CD14-positive monocyte (primary cell): Measurements from ENCODE around the gene STMND1. TPM values are rescaled to one million over a fixed set of nuclear protein-coding genes. Genes with fewer than 3 reads are reported as not detected.

Source experiments
- DNase-seq, 3 donors: peaks; one replicate each; pipeline ENCODE4 v3.0.0-alpha.2; 2011 to 2022
- H2AFZ ChIP-seq: 2 replicates; pipeline ENCODE4 v1.6.0; 2012; ENCODE audit warnings: mild to moderate bottlenecking, low read depth, low read length, inconsistent platforms; ENCODE audit not compliant: insufficient read depth, poor library complexity, severe bottlenecking
- H3K27ac ChIP-seq, 2 donors: 1 replicate in 1 of 2; 2 replicates in 1 of 2; pipeline ENCODE4 v1.5.1; 2012 to 2013; ENCODE audit warnings: low read length in 2 of 2, control low read depth in 1 of 2, inconsistent platforms in 1 of 2, low read depth in 1 of 2, mild to moderate bottlenecking in 1 of 2
- H3K27me3 ChIP-seq, 2 donors: one replicate each; pipeline versions ENCODE4 v1.6.0 to v1.6.1; 2011 to 2013; ENCODE audit warnings: low read length in 2 of 2; ENCODE audit not compliant: control insufficient read depth in 2 of 2, insufficient read depth in 2 of 2
- H3K36me3 ChIP-seq, 2 donors: replicated peaks in 1 of 2; 1 replicate in 1 of 2; 2 replicates in 1 of 2; pipeline versions ENCODE4 v1.5.1 to v1.6.1; 2012 to 2013; ENCODE audit warnings: low read length in 2 of 2, control low read depth in 1 of 2, inconsistent platforms in 1 of 2, mild to moderate bottlenecking in 1 of 2; ENCODE audit not compliant: insufficient read depth in 2 of 2, control insufficient read depth in 1 of 2
- H3K4me1 ChIP-seq, 2 donors: 1 replicate in 1 of 2; 2 replicates in 1 of 2; pipeline versions ENCODE4 v1.5.1 to v1.6.1; 2012 to 2013; ENCODE audit warnings: low read length in 2 of 2, control low read depth in 1 of 2, inconsistent platforms in 1 of 2, mild to moderate bottlenecking in 1 of 2, moderate library complexity in 1 of 2; ENCODE audit not compliant: insufficient read depth in 2 of 2, control insufficient read depth in 1 of 2
- H3K4me2 ChIP-seq: replicated peaks from 2 replicates; pipeline ENCODE3; 2012; ENCODE audit warnings: low read length, moderate library complexity, mild to moderate bottlenecking; ENCODE audit not compliant: poor library complexity, severe bottlenecking; ENCODE audit errors: extremely low read depth
- H3K4me3 ChIP-seq, 3 experiments: fragments of 200-600 bp in 1 of 3; sonication (generic) in 1 of 3; replicated peaks in 1 of 3; 1 replicate in 2 of 3; 2 replicates in 1 of 3; pipeline ENCODE4 v1.5.1; 2011 to 2013; ENCODE audit warnings: low read length in 3 of 3, mild to moderate bottlenecking in 3 of 3, control low read depth in 2 of 3, low read depth in 2 of 3, inconsistent platforms in 1 of 3, moderate library complexity in 1 of 3
- H3K79me2 ChIP-seq: 2 replicates; pipeline ENCODE4 v1.6.0; 2012; ENCODE audit warnings: mild to moderate bottlenecking, control low read depth, inconsistent platforms, low read length, moderate library complexity; ENCODE audit not compliant: insufficient read depth
- H3K9ac ChIP-seq: 2 replicates; pipeline ENCODE4 v1.6.0; 2017; ENCODE audit warnings: low read length, mild to moderate bottlenecking; ENCODE audit not compliant: insufficient read depth, poor library complexity, severe bottlenecking
- H3K9me3 ChIP-seq, 2 donors: replicated peaks in 1 of 2; 1 replicate in 1 of 2; 2 replicates in 1 of 2; pipeline versions ENCODE4 v1.5.1 to v1.6.1; 2012 to 2013; ENCODE audit warnings: low read length in 2 of 2, control low read depth in 1 of 2; ENCODE audit not compliant: control insufficient read depth in 1 of 2, insufficient read depth in 1 of 2
- H4K20me1 ChIP-seq: 2 replicates; pipeline ENCODE4 v1.6.0; 2012; ENCODE audit warnings: mild to moderate bottlenecking, low read length, control low read depth, moderate library complexity; ENCODE audit not compliant: insufficient read depth
- H3K27ac Mint-ChIP-seq, 7 donors: one replicate each; pipeline ENCODE4 v1.8.0; 2020; ENCODE audit warnings: mild to moderate bottlenecking in 7 of 7, mixed read lengths in 7 of 7, moderate library complexity in 6 of 7, inconsistent platforms in 2 of 7
- H3K27me3 Mint-ChIP-seq, 3 donors: one replicate each; pipeline ENCODE4 v1.8.0; 2021 to 2022; ENCODE audit warnings: low read depth in 3 of 3, mild to moderate bottlenecking in 3 of 3, mixed read lengths in 3 of 3, moderate library complexity in 3 of 3, inconsistent platforms in 1 of 3
- H3K36me3 Mint-ChIP-seq, 2 donors: one replicate each; pipeline ENCODE4 v1.8.0; 2020; ENCODE audit warnings: mixed read lengths in 2 of 2, inconsistent platforms in 1 of 2, mild to moderate bottlenecking in 1 of 2
- H3K4me1 Mint-ChIP-seq: one replicate; pipeline ENCODE4 v1.8.0; 2020; ENCODE audit warnings: mild to moderate bottlenecking, mixed read lengths
- H3K4me3 Mint-ChIP-seq, 2 donors: one replicate each; pipeline ENCODE4 v1.8.0; 2020; ENCODE audit warnings: mild to moderate bottlenecking in 2 of 2, mixed read lengths in 2 of 2, moderate library complexity in 1 of 2
- H3K9me3 Mint-ChIP-seq, 7 donors: one replicate each; pipeline ENCODE4 v1.8.0; 2020 to 2022; ENCODE audit warnings: mixed read lengths in 7 of 7, mild to moderate bottlenecking in 6 of 7, moderate library complexity in 6 of 7, inconsistent platforms in 2 of 7
- WGBS: methylation state at CpG from one replicate; pipeline ENCODE4 v1.1.5; 2013; ENCODE audit warnings: missing lambda C conversion rate; ENCODE audit not compliant: insufficient coverage; 5-methylcytosine and 5-hydroxymethylcytosine counted together
- intact Hi-C, 2 donors: fragments of 100-400 bp; cut with micrococcal nuclease; formaldehyde crosslinking; loops; one replicate each; pipeline versions ENCODE4 v1.15.0 to v1.15.1; 2023
- polyA plus RNA-seq, 3 donors: library from polyadenylated mRNA; depleted of rRNA in 1 of 3; unstranded in 2 of 3; stranded (reverse) in 1 of 3; fragments of 300-500 nt in 2 of 3; fragments of >200 nt in 1 of 3; fragmentation: Illumina TruSeq in 2 of 3; gene quantifications; 1 replicate in 2 of 3; 2 replicates in 1 of 3; pipeline ENCODE4 v1.2.3, GENCODE V29; 2012 to 2021
- TF ChIP-seq, protein P1 (sequence below): fragments of 200-600 bp; IDR thresholded peaks from one replicate; pipeline ENCODE4 v1.8.0; 2022; ENCODE audit warnings: antibody characterized with exemption, mild to moderate bottlenecking

The STMND1 gene
- polyA plus RNA-seq, 3 donors: not detected

GRCh38 chr6:17059022-17059421 is 42.8 kb upstream of the STMND1 start:
- Mint-ChIP-seq H3K36me3 (no peaks in the 10 kb centered on the region), H3K4me1 (no peaks in the 10 kb centered on the region), H3K27ac (peak overlapping the region in 1 of 7 donors; percentile 13), H3K27me3 (peaks cover 1 to 8% (median 4%) of the 10 kb centered on the region in 3 donors), H3K4me3 (no peak overlapping the region), H3K9me3 (peaks cover 0 to 6% (median 3%) of the 10 kb centered on the region in 7 donors)
- TF ChIP-seq, protein P1, sequence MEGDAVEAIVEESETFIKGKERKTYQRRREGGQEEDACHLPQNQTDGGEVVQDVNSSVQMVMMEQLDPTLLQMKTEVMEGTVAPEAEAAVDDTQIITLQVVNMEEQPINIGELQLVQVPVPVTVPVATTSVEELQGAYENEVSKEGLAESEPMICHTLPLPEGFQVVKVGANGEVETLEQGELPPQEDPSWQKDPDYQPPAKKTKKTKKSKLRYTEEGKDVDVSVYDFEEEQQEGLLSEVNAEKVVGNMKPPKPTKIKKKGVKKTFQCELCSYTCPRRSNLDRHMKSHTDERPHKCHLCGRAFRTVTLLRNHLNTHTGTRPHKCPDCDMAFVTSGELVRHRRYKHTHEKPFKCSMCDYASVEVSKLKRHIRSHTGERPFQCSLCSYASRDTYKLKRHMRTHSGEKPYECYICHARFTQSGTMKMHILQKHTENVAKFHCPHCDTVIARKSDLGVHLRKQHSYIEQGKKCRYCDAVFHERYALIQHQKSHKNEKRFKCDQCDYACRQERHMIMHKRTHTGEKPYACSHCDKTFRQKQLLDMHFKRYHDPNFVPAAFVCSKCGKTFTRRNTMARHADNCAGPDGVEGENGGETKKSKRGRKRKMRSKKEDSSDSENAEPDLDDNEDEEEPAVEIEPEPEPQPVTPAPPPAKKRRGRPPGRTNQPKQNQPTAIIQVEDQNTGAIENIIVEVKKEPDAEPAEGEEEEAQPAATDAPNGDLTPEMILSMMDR: no peak
- intact Hi-C loops: no loop called here
- WGBS: 96% methylated on average over 4 of the region's 7 CpGs
- no peak overlapping the region for H3K9ac ChIP-seq
- H3K4me3 ChIP-seq: no peak overlapping the region
- no peaks in the 10 kb centered on the region for H3K36me3 ChIP-seq
- no peak overlapping the region for H2AFZ ChIP-seq
- no peak for DNase-seq
- no peaks in the 10 kb centered on the region for H3K79me2 ChIP-seq
- no peak overlapping the region for H3K27ac ChIP-seq
- H4K20me1 ChIP-seq: no peaks in the 10 kb centered on the region
- H3K27me3 ChIP-seq: no peaks in the 10 kb centered on the region
- H3K4me2 ChIP-seq: no peak overlapping the region
- H3K9me3 ChIP-seq: no peaks in the 10 kb centered on the region
- H3K4me1 ChIP-seq: no peaks in the 10 kb centered on the region

GRCh38 chr6:17059850-17060249 is 42.0 kb upstream of the STMND1 start:
- H3K27me3 Mint-ChIP-seq: peaks cover 3 to 7% (median 6%) of the 10 kb centered on the region in 3 donors
- no peaks in the 10 kb centered on the region for H3K4me1 ChIP-seq
- intact Hi-C loops: no loop called here
- no peak overlapping the region for H3K9ac ChIP-seq
- no peak overlapping the region for H3K4me3 Mint-ChIP-seq
- TF ChIP-seq, protein P1: no peak
- 100% methylated on average over 1 of the region's 3 CpGs for WGBS
- peaks cover 0 to 4% (median 2%) of the 10 kb centered on the region in 7 donors for H3K9me3 Mint-ChIP-seq
- H3K27ac Mint-ChIP-seq: no peak overlapping the region
- H3K4me3 ChIP-seq: no peak overlapping the region
- H3K9me3 ChIP-seq: no peaks in the 10 kb centered on the region
- H3K79me2 ChIP-seq: no peaks in the 10 kb centered on the region
- no peak overlapping the region for H3K27ac ChIP-seq
- no peak overlapping the region for H2AFZ ChIP-seq
- H3K27me3 ChIP-seq: no peaks in the 10 kb centered on the region
- H3K36me3 ChIP-seq: no peaks in the 10 kb centered on the region
- H4K20me1 ChIP-seq: no peaks in the 10 kb centered on the region
- H3K4me1 Mint-ChIP-seq: no peaks in the 10 kb centered on the region
- H3K36me3 Mint-ChIP-seq: no peaks in the 10 kb centered on the region
- H3K4me2 ChIP-seq: no peak overlapping the region
- no peak for DNase-seq
